OCI-LY7 (cell line): ENCODE measurements around the gene DDX11. TPM values are rescaled to one million over a fixed set of nuclear protein-coding genes. Genes with fewer than 3 reads are reported as not detected.

Source experiments
- BruUV-seq: library from RNA; stranded (reverse); fragments of 400-500 nt; replicated peaks from 2 replicates; lab custom pipeline; 2021; lab: Mats Ljungman, UMichigan
- CTCF ChIA-PET: fragments of 300-600 bp; sonication (Branson Sonifier 250); formaldehyde crosslinking; loops from one replicate; lab custom pipeline; 2022; ENCODE audit warnings: antibody characterized with exemption; ENCODE audit not compliant: unreplicated experiment; lab: Charles Lee
- POLR2A ChIA-PET: fragments of 300-600 bp; sonication (Branson Sonifier 250); formaldehyde crosslinking; loops from one replicate; lab custom pipeline; 2022; ENCODE audit warnings: antibody characterized with exemption; lab: Charles Lee
- DNase-seq: peaks from one replicate; pipeline ENCODE4 v3.0.0-alpha.2; 2015; ENCODE audit warnings: low spot score
- H2AFZ ChIP-seq: fragments of 200-600 bp; sonication (generic), shearing (Covaris generic); 2 replicates; pipeline ENCODE4 v1.6.1; 2014; ENCODE audit warnings: mild to moderate bottlenecking, antibody characterized with exemption, low read length, moderate library complexity
- H3K27ac ChIP-seq: fragments of 200-600 bp; sonication (generic); 2 replicates; pipeline ENCODE4 v1.5.1; 2014; ENCODE audit warnings: mixed run types, low read depth, mild to moderate bottlenecking, moderate library complexity, low read length, inconsistent platforms; ENCODE audit not compliant: poor library complexity, severe bottlenecking
- H3K36me3 ChIP-seq: fragments of 200-600 bp; sonication (generic); 2 replicates; pipeline ENCODE4 v1.6.1; 2014; ENCODE audit warnings: mild to moderate bottlenecking, antibody characterized with exemption, low read length, moderate library complexity, mixed read lengths; ENCODE audit not compliant: insufficient read depth
- H3K4me1 ChIP-seq: fragments of 200-600 bp; sonication (generic); 2 replicates; pipeline ENCODE4 v1.5.1; 2014; ENCODE audit warnings: mild to moderate bottlenecking, low read length; ENCODE audit not compliant: insufficient read depth, poor library complexity, severe bottlenecking
- H3K4me2 ChIP-seq: fragments of 200-600 bp; sonication (generic); 2 replicates; pipeline ENCODE4 v1.6.1; 2014; ENCODE audit warnings: mild to moderate bottlenecking, low read length
- H3K4me3 ChIP-seq: fragments of 200-600 bp; sonication (generic); 2 replicates; pipeline ENCODE4 v1.5.1; 2014; ENCODE audit warnings: mild to moderate bottlenecking, low read depth, low read length; ENCODE audit not compliant: poor library complexity, severe bottlenecking
- H3K79me2 ChIP-seq: fragments of 200-600 bp; sonication (generic); 2 replicates; pipeline ENCODE4 v1.6.1; 2016; ENCODE audit warnings: low read depth, mild to moderate bottlenecking, low read length, moderate library complexity, mixed read lengths; ENCODE audit not compliant: insufficient read depth
- H3K9me2 ChIP-seq: fragments of 200-600 bp; sonication (generic); 2 replicates; pipeline ENCODE4 v1.6.1; 2016; ENCODE audit warnings: mild to moderate bottlenecking, low read length, mixed read lengths; ENCODE audit not compliant: insufficient read depth
- H3K9me3 ChIP-seq: fragments of 200-600 bp; sonication (generic); 2 replicates; pipeline ENCODE4 v1.6.1; 2014; ENCODE audit warnings: mild to moderate bottlenecking, mixed run types, low read length, mixed read lengths
- H4K20me1 ChIP-seq: fragments of 200-600 bp; sonication (generic); 2 replicates; pipeline ENCODE4 v1.6.1; 2014; ENCODE audit warnings: mild to moderate bottlenecking, antibody characterized with exemption, low read length, moderate library complexity, mixed read lengths; ENCODE audit not compliant: insufficient read depth
- EZH2phosphoT487 ChIP-seq: fragments of 200-600 bp; sonication (generic); IDR thresholded peaks from 2 replicates; pipeline ENCODE4 v1.6.1; 2018; ENCODE audit warnings: low read depth, borderline replicate concordance, mild to moderate bottlenecking, mixed run types, antibody characterized with exemption, low read length, moderate library complexity, mixed read lengths
- intact Hi-C: fragments of 100-400 bp; cut with micrococcal nuclease; formaldehyde crosslinking; loops from one replicate; pipeline ENCODE4 v1.10.0; 2022; ENCODE audit not compliant: unreplicated experiment
- total RNA-seq, 2 experiments: library from RNA; depleted of rRNA in 1 of 2; stranded (reverse); fragments of >200 nt in 1 of 2; shearing (Covaris generic) in 1 of 2; gene quantifications; 2 replicates each; pipeline ENCODE4 v1.2.3, GENCODE V29; 2014 to 2022
- TF ChIP-seq, protein P1 (sequence below): fragments of 200-600 bp; sonication (generic); conservative IDR thresholded peaks from 2 replicates; pipeline ENCODE4 v1.5.1; 2014; ENCODE audit warnings: mild to moderate bottlenecking, antibody characterized with exemption, low read length, moderate library complexity, mixed read lengths

DDX11 gene
- total RNA-seq, 2 experiments from 2014 or later, result 189 to 262 TPM

DNA sequence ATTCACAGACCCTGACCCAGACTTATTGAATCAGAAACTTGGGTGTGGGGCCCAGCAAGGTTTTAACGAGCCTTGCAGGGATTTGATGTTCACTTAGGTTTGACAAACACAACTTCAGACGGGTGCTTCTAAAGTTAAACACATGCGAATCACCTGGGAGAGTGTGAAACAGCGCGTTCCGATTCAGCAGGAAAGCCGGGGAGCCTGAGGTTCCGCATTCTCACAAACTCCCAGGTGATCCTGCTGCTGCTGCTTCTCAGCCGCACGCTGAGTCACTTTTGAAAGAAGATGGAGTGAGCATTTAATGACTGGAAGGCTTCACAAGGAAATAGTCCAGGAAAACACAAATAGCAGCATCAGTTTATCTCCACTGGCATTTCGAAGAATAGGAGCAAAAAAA, 44.2 kb upstream of the DDX11 start:
- ChIA-PET CTCF (no interaction called here), POLR2A (interaction anchor here (0.6 to 5.2 kb wide), 3 partner anchors 7 to 1484 kb away, joined by 3 to 49 read pairs (median 3); no protein-coding TSS in a partner anchor)
- Histone ChIP-seq H3K27ac (peak overlapping the region; percentile 89), H3K79me2 (no peaks in the 10 kb centered on the region), H2AFZ (peak overlapping the region; percentile 74), H4K20me1 (no peaks in the 10 kb centered on the region), H3K36me3 (no peaks in the 10 kb centered on the region; the same call in 1 of the 2 replicates), H3K4me3 (peak overlapping the region; percentile 49), H3K4me1 (peaks cover 85% of the 10 kb centered on the region), H3K9me3 (no peaks in the 10 kb centered on the region), H3K4me2 (peak overlapping the region; percentile 66), H3K9me2 (no peaks in the 10 kb centered on the region)
- intact Hi-C loops, result no loop called here
- TF ChIP-seq, protein P1, sequence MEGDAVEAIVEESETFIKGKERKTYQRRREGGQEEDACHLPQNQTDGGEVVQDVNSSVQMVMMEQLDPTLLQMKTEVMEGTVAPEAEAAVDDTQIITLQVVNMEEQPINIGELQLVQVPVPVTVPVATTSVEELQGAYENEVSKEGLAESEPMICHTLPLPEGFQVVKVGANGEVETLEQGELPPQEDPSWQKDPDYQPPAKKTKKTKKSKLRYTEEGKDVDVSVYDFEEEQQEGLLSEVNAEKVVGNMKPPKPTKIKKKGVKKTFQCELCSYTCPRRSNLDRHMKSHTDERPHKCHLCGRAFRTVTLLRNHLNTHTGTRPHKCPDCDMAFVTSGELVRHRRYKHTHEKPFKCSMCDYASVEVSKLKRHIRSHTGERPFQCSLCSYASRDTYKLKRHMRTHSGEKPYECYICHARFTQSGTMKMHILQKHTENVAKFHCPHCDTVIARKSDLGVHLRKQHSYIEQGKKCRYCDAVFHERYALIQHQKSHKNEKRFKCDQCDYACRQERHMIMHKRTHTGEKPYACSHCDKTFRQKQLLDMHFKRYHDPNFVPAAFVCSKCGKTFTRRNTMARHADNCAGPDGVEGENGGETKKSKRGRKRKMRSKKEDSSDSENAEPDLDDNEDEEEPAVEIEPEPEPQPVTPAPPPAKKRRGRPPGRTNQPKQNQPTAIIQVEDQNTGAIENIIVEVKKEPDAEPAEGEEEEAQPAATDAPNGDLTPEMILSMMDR, result no peak
- no peak for TF ChIP-seq EZH2phosphoT487
- DNase-seq, result peak; percentile 55
- BruUV-seq, result no TSS peak

DNA sequence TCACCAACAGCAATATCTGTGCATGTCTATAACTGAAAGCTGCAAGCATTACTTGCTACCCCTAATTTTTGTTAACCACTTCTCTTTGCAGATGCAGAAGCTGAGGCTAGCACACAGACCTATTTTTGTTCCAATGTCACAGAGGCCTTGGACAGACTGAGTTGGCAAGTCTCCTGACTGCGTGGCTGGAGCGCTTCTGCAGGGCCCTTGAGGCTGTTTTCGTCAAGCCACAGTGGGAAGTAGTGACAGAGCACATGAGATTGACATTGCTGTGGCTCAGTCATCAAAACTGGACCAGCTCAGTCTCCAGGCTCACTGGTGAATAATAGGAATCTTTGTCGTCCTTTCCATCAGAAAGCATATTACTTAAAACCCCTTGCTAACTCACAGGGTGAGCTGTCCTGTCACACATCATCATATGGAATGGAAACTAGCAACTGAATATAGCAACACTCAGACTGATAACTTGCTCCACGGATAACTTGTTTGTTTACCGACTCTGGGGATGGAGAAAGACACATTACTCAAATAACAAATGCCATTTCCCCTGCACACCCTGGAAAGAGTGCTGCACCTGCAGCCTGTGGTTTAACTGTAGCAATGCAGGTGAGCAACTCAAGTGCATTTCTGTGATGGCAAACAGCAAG, 43.6 kb upstream of the DDX11 start:
- CTCF ChIA-PET, result no interaction called here
- BruUV-seq, result no TSS peak
- TF ChIP-seq EZH2phosphoT487, result no peak
- TF ChIP-seq, protein P1, result no peak

More for the DNA sequence above, 43.6 kb upstream of the DDX11 start:
- Histone ChIP-seq H3K36me3 (no peaks in the 10 kb centered on the region; the same call in 1 of the 2 replicates), H4K20me1 (no peaks in the 10 kb centered on the region), H3K9me2 (no peaks in the 10 kb centered on the region), H2AFZ (peak overlapping the region; percentile 74; the same call in 1 of the 2 replicates), H3K9me3 (no peaks in the 10 kb centered on the region), H3K4me3 (peak overlapping the region; percentile 49), H3K79me2 (no peaks in the 10 kb centered on the region), H3K4me1 (peaks cover 80% of the 10 kb centered on the region), H3K27ac (peak overlapping the region; percentile 89), H3K4me2 (peak overlapping the region; percentile 66)
- intact Hi-C loops, result loop anchor here (1.0 kb wide), 1 partner anchor 44 kb away; no protein-coding TSS in a partner anchor
- peak; percentile 62 for DNase-seq
- POLR2A ChIA-PET, result interaction anchor here (0.6 to 5.2 kb wide), 4 partner anchors 8 to 1574 kb away, joined by 3 to 49 read pairs (median 5); no protein-coding TSS in a partner anchor
